Activated T-cell treated with anti-CD3 and anti-CD28 coated beads for 1 hour (primary cell): Measurements from ENCODE around the gene NPTXR.

Experiments
- DNase-seq: peaks from one replicate; pipeline ENCODE4 v3.0.0-alpha.2; 2020; ENCODE audit warnings: low read depth

NPTXR gene

GRCh38 chr22:38852522-38852921, 8.7 kb upstream of the NPTXR start:
- DNase-seq: no peak

GRCh38 chr22:38850941-38851849, 7.4 kb upstream of the NPTXR start:
- DNase-seq: no peak

DNA sequence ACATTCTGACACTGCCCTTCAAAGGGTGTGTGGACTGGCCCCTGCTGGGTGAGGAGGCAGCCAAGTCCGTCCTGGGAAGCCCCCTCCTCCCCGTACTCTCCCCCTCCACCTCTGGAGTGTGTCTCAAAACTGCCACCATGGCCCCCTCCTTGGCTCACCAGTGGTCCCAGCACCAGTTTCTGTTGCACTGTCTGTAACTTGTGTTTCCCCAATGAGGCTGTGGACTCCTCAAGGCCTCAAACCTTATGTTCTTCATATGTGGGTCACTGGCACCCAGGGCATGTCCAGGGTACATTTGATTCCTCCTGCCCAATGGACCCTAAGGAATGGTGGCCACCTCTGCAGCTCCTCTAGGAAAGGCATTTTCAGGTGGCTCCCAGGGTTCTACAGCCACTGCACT, 6.6 kb upstream of the NPTXR start:
- no peak for DNase-seq

DNA sequence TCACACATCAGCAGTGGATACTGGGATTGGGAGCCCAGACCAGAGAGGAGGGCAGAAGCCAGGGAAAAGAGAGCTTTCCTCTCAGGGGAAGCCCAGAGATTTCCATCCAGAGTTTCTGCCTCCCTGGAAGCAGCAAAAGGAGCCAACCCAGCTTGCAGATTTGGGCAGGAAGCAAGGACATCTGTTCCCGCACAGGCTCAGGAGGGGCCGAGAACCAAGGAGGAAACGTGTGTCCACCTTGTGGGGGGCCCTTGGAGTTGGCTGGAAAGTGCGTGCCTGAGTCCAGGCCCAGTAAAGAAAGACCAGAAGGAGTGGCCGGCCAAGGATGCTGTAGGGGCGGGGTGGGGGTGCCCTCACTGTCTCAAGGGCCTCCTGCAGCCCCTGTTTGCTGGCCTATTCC, 6.0 kb upstream of the NPTXR start:
- no peak for DNase-seq

DNA sequence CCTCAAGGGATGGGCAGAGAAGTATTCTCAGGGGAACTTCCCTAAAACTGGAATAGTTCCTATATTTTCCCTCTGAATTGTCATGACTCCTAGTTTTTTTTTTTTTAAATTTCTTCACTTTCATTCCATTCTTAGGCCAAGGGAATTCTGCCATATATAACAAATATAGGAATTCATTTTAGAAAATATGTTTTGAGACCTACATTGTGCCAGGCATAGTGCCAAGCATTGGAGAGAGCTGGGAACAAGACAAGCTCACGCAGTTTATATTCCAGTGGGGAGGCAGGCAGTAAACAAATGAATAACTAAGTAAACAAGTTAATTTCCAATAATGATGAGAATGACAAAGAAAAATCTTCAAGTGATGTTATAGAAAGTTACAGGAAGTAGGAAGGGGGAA, 2.6 kb upstream of the NPTXR start:
- DNase-seq: no peak

- no peak for DNase-seq
These were observed 1.3 kb upstream of the NPTXR start for GRCh38 chr22:38845004-38845740.

DNA sequence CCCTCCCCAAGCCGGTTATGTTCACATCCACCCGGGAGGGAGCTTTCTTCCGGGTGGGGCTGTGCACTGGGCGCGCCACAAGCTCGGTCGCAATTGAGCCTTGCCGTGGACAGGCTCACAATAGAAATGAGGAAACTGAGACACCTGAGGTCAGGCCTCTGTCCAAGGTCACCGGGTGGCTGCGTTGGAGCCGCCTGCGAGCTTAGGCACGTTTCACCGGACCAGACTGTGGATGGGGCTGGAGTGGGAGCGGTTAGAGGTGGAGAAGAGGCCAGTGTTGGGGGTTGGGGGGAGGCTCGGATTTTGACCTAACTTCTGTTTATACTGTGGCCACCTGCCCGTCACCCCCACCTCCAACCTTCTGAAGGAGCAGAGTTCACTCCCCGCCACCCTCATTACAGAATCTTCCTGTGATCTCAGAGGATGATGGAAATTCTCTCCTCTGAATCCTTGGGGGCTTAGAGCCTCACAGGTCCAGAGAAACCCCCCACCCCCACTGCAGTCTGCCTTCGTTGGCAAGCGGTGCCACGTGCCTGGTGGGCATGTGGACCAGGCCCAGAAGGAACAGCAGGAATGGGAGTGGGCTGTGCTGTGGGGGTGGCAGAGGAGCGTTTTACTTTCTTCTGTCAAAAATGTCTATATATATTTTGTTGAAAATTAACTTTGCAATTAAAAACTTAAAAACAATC, 631 bp upstream of the NPTXR start:
- no peak for DNase-seq

GRCh38 chr22:38843201-38843656, 599 bp downstream of the NPTXR start:
- DNase-seq: peak; percentile 30

DNA sequence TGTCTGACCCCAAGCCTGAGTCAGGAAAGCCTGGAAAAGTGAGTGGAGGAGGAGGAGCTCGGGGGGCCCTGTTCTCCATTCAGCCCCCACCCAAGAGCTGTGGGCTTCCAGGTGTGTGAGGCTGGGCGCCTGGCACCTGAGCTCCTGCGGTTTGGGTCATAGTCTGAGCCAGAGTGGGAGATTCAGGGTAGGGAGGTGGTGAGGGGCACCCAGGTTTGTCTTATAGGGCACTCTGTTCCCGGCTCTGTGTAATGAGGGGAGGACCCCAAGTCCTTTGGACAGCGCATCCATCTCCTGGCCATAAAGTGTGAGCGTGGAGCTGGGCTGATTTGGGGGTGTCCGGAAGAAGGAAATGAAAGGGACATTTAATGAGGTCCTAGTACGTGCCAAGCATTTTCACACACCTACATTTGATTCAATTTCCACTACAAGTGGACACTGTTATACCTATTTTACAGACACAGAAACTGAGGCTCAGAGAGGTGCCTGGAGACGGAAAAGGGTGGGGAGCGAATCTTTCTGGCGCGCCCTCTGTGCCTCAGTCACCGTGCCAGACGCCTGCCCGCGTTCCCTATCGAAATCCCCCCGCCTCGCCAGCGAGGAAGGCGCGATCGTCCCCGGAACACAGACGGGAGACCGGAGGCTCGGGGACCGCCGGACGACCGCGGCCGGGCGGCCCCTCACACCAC, 1.2 kb downstream of the NPTXR start:
- DNase-seq: no peak

DNA sequence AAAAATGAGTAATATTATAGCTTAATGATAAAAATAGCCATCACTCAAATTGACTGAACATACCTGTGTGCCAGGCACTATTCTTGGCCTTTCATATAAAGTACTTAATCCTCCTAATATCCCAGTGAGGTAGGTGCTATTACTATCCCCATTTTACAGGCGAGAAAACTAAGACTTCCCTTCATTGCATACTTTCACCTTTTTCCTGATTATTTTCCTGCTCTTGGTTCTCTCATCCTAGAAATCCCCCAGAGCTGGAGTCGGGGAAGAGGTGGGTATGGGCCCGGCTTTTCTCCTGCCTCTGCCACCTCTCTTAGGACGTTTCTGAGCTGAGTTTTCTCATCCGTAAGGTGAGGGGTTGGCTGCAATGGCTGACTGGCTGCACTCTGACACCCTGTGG, 2.2 kb downstream of the NPTXR start:
- DNase-seq: no peak

- DNase-seq: no peak
These were observed 2.6 kb downstream of the NPTXR start for GRCh38 chr22:38841211-38841610.

- DNase-seq: no peak
These were observed 3.7 kb downstream of the NPTXR start for GRCh38 chr22:38840129-38840528.

DNA sequence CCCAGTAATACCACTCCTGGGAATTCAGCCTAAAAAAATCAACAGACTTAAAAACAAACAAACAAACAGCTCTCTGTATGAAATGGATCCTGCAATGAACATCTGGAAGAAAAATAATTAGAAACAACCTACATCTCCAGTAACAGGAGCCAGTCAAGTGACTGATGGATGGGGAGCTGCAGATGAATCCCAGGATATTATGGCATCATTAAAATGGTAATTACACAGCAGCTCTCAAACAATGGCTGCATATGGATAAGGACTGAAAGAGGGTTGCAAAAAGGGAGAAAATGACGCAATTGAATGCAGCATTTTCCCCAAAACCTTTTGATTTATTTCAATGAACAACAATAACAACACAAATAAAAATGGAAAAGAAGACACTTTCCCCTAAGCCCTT, 4.1 kb downstream of the NPTXR start:
- DNase-seq: no peak

DNA sequence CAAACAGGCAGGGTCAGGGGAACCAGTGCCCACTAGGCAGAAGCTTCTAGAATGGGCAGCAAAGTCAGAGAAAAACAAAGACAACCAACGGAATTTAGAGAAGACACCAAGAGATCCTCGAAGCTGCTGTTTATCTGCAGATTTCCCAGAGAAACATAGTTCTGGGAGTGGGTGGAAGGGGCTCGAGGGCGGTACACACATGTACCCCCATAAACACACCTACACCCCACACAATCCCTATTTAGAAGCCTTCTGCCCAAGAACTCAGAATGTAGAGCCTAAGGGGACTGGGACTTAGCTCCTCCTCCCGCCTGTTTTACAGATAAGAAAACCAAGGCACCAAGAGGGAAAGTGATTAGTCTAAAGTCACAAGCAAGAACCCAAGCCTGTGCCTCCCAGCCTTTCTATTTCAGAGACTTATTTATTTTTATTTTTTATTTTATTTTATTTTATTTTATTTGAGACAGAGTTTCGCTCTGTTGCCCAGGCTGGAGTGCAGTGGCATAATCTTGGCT, 6.4 kb downstream of the NPTXR start:
- DNase-seq: no peak

GRCh38 chr22:38835888-38836301, 7.9 kb downstream of the NPTXR start:
- no peak for DNase-seq

GRCh38 chr22:38834991-38835390, 8.8 kb downstream of the NPTXR start:
- no peak for DNase-seq

GRCh38 chr22:38834215-38834953, 9.4 kb downstream of the NPTXR start:
- no peak for DNase-seq

GRCh38 chr22:38833061-38833460, 10.8 kb downstream of the NPTXR start:
- DNase-seq: no peak

DNA sequence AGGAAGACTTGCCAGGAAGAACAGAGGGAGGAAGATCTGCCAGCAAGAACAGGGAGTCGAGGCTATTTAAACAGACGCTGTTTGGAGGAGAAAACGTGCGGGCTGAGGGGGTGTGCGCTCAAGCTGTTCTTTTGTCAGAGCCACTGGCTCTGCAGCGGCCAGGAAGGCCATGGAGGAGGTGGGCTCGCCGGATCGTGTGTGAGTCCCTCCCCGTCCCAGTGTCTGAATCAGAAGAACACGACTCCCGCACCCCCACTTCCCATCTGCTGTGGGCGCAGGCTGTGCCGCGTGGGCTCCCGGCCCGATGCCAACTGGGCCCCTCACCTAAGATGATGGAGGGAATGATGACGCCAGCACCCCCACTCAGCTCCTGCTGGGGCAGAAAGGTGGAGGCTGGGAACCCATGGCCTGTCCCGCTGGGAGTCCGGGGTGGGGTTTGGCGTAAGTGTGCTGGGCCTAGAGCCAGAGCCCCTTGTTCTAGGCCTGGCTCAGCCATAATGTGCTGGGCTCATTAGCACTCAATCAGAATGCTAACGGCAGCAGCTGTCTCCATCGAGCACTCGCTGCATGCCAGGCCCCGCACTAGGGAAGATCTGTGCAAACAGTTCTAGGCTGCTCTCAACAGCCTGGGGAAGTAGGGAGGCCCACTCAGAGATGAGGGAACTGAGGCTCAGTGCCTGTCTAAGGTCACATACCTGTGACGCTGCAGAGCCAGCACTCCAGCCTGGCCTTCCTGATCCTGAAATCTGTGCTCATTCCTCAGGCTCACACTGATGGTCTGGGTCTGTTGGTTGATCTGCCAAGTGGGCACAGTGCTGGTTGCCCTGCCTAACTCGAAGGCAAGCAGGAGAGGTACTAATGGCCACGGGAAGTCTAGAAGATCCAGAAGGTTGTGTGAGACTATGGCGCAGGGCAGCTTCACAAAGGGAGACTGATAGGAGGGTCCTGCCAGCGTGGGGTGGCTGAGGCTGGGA, 11.5 kb downstream of the NPTXR start:
- no peak for DNase-seq
